ENCODE data around the gene ENPP5. TPM values are rescaled to one million over a fixed set of nuclear protein-coding genes. Genes with fewer than 3 reads are reported as not detected.

The ENPP5 gene
- total RNA-seq, 1 experiment from 2014 or later: not detected

- in situ Hi-C loops (cut with HindIII; ENCODE audit: low pct_unique_long_range_greater_than_20kb, low sequenced_read_pairs) (no loop called here), intact Hi-C loops (cut with micrococcal nuclease; ENCODE audit: unreplicated experiment) (no loop called here)
- Histone ChIP-seq H3K36me3 (ENCODE audit: control insufficient read depth, insufficient read depth, low read length) (no peaks in the 10 kb centered on the region), H3K4me1 (ENCODE audit: control insufficient read depth, insufficient read depth, low read length) (no peaks in the 10 kb centered on the region), H3K27me3 (ENCODE audit: control insufficient read depth, insufficient read depth, low read length) (no peaks in the 10 kb centered on the region), H3K27ac (ENCODE audit: low read length) (no peak overlapping the region), H3K9me3 (ENCODE audit: control insufficient read depth, insufficient read depth, low read depth, low read length) (no peaks in the 10 kb centered on the region), H3K4me3 (ENCODE audit: low read depth in 2 of 2, low read length in 2 of 2) (no peak overlapping the region)
- no peak for ATAC-seq
- TF ChIP-seq SIN3A (IDR thresholded peaks at IDR 0.05; ENCODE audit: borderline replicate concordance, insufficient read depth, low read depth, low read length): no peak
- DNase-seq (ENCODE audit: low read depth, low spot score): no peak
- ChIA-PET POLR2A (no interaction called here), CTCF (no interaction called here)
- BruUV-seq (replicated peaks): no TSS peak
Measured at GRCh38 chr6:46208303-46208702, 37.5 kb upstream of the ENPP5 start.

- DNase-seq (ENCODE audit: low read depth, low spot score) (no peak), ATAC-seq (no peak)
- Histone ChIP-seq H3K36me3 (ENCODE audit: control insufficient read depth, insufficient read depth, low read length) (no peaks in the 10 kb centered on the region; the same call in 1 of the 2 replicates), H3K27ac (ENCODE audit: low read length) (no peak overlapping the region), H3K9me3 (ENCODE audit: control insufficient read depth, insufficient read depth, low read depth, low read length) (no peaks in the 10 kb centered on the region), H3K4me3 (ENCODE audit: low read depth in 2 of 2, low read length in 2 of 2) (no peak overlapping the region), H3K27me3 (ENCODE audit: control insufficient read depth, insufficient read depth, low read length) (no peaks in the 10 kb centered on the region; the same call in 1 of the 2 replicates), H3K4me1 (ENCODE audit: control insufficient read depth, insufficient read depth, low read length) (no peaks in the 10 kb centered on the region)
- POLR2A ChIA-PET: no interaction called here
- TF ChIP-seq TCF7L2 (IDR thresholded peaks at IDR 0.05; ENCODE audit: low read depth, low read length) (no peak), REST (IDR thresholded peaks at IDR 0.05; ENCODE audit: insufficient read depth in 1 of 2, low read depth in 2 of 2, low read length in 1 of 2) (no peak), POLR2AphosphoS5 (IDR thresholded peaks at IDR 0.05; ENCODE audit: low read depth, low read length) (no peak), CTCF (IDR thresholded peaks at IDR 0.05) (no peak), SIN3A (IDR thresholded peaks at IDR 0.05; ENCODE audit: borderline replicate concordance, insufficient read depth, low read depth, low read length) (no peak)
- CTCF ChIA-PET: no interaction called here
- intact Hi-C loops (cut with micrococcal nuclease; ENCODE audit: unreplicated experiment): no loop called here
- no TSS peak for BruUV-seq (replicated peaks)
- in situ Hi-C loops (cut with HindIII; ENCODE audit: low pct_unique_long_range_greater_than_20kb, low sequenced_read_pairs): no loop called here
Measured at GRCh38 chr6:46207174-46207573, 36.4 kb upstream of the ENPP5 start.

GRCh38 chr6:46204880-46205650 is 34.3 kb upstream of the ENPP5 start:
- no peak for TF ChIP-seq POLR2AphosphoS5 (IDR thresholded peaks at IDR 0.05; ENCODE audit: low read depth, low read length)
- TF ChIP-seq SIN3A (IDR thresholded peaks at IDR 0.05; ENCODE audit: borderline replicate concordance, insufficient read depth, low read depth, low read length): no peak
- TF ChIP-seq TCF7L2 (IDR thresholded peaks at IDR 0.05; ENCODE audit: low read depth, low read length): no peak
- no peak for TF ChIP-seq REST (IDR thresholded peaks at IDR 0.05; ENCODE audit: insufficient read depth in 1 of 2, low read depth in 2 of 2, low read length in 1 of 2)
- TF ChIP-seq CTCF (IDR thresholded peaks at IDR 0.05): no peak
- ChIA-PET CTCF (no interaction called here), POLR2A (no interaction called here)
- Histone ChIP-seq H3K4me3 (ENCODE audit: low read depth in 2 of 2, low read length in 2 of 2) (no peak overlapping the region), H3K4me1 (ENCODE audit: control insufficient read depth, insufficient read depth, low read length) (no peaks in the 10 kb centered on the region), H3K27ac (ENCODE audit: low read length) (no peak overlapping the region), H3K27me3 (ENCODE audit: control insufficient read depth, insufficient read depth, low read length) (no peaks in the 10 kb centered on the region; the same call in 1 of the 2 replicates), H3K9me3 (ENCODE audit: control insufficient read depth, insufficient read depth, low read depth, low read length) (no peaks in the 10 kb centered on the region), H3K36me3 (ENCODE audit: control insufficient read depth, insufficient read depth, low read length) (no peaks in the 10 kb centered on the region; the same call in 1 of the 2 replicates)
- no TSS peak for BruUV-seq (replicated peaks)
- ATAC-seq (no peak), DNase-seq (ENCODE audit: low read depth, low spot score) (no peak)
- in situ Hi-C loops (cut with HindIII; ENCODE audit: low pct_unique_long_range_greater_than_20kb, low sequenced_read_pairs) (no loop called here), intact Hi-C loops (cut with micrococcal nuclease; ENCODE audit: unreplicated experiment) (no loop called here)
